GM12878 (cell line): ENCODE measurements around the gene LRRC56. TPM values are rescaled to one million over a fixed set of nuclear protein-coding genes. Genes with fewer than 3 reads are reported as not detected.

Experiments used
- ATAC-seq: fragments of 200-7000 bp; cut with Tn5 transposase; 3 replicates; pipeline ENCODE4 v1.9.1; 2020; ENCODE audit warnings: mild to moderate bottlenecking, moderate library complexity
- BruUV-seq: library from RNA; stranded (reverse); fragments of 400-500 nt; replicated peaks from 2 replicates; lab custom pipeline; 2021; lab: Mats Ljungman, UMichigan
- CTCF ChIA-PET: fragments of 300-600 bp; sonication (Branson Sonifier 250); formaldehyde crosslinking; extraction: SDS; loops from one replicate; lab custom pipeline; 2021; ENCODE audit warnings: inconsistent platforms; lab: Yijun Ruan, JAX
- POLR2A ChIA-PET: fragments of 350-600 bp; formaldehyde crosslinking; extraction: SDS; loops from one replicate; lab custom pipeline; 2021; ENCODE audit warnings: inconsistent platforms; lab: Charles Lee
- RAD21 ChIA-PET: fragments of 300-600 bp; sonication (Branson Sonifier 250); formaldehyde crosslinking; loops from one replicate; lab custom pipeline; 2023; ENCODE audit warnings: antibody characterized with exemption; ENCODE audit not compliant: unreplicated experiment; lab: Charles Lee
- SMC1A ChIA-PET: fragments of 300-600 bp; sonication (Branson Sonifier 250); formaldehyde crosslinking; loops from one replicate; lab custom pipeline; 2023; ENCODE audit not compliant: unreplicated experiment, uncharacterized antibody; lab: Charles Lee
- DNase-seq: peaks from one replicate; pipeline ENCODE4 v3.0.0-alpha.2; 2011; ENCODE audit warnings: low read depth, low spot score
- FAIRE-seq: peaks from 3 replicates; lab custom pipeline; 2011; peaks lifted over from hg19 to GRCh38; lab: Jason Lieb, UNC
- H2AFZ ChIP-seq: 2 replicates; pipeline ENCODE4 v1.6.0; 2011; ENCODE audit warnings: low read depth, low read length, control low read depth; ENCODE audit not compliant: control insufficient read depth
- H3K27ac ChIP-seq: 2 replicates; pipeline ENCODE4 v1.5.1; 2011; ENCODE audit warnings: control low read depth; ENCODE audit not compliant: control insufficient read depth, insufficient read depth
- H3K27me3 ChIP-seq, 2 experiments: replicated peaks in 1 of 2; 2 replicates each; pipeline versions ENCODE4 v1.6.0 to v1.6.1; 2011; ENCODE audit warnings: low read length in 1 of 2; ENCODE audit not compliant: control insufficient read depth in 2 of 2, insufficient read depth in 2 of 2
- H3K36me3 ChIP-seq, 2 experiments: 2 replicates each; pipeline ENCODE4 v1.5.1; 2011; ENCODE audit warnings: low read length in 1 of 2; ENCODE audit not compliant: control insufficient read depth in 2 of 2, insufficient read depth in 2 of 2
- H3K4me1 ChIP-seq: 2 replicates; pipeline ENCODE4 v1.6.1; 2011; ENCODE audit warnings: mild to moderate bottlenecking, low read length, moderate library complexity, mixed read lengths; ENCODE audit not compliant: control insufficient read depth, insufficient read depth
- H3K4me2 ChIP-seq: 2 replicates; pipeline ENCODE4 v1.6.0; 2011; ENCODE audit warnings: control low read depth; ENCODE audit not compliant: control insufficient read depth, insufficient read depth
- H3K4me3 ChIP-seq: fragments of 200-600 bp; sonication (generic); 2 replicates; pipeline ENCODE4 v1.5.1; 2016
- H3K79me2 ChIP-seq: 2 replicates; pipeline ENCODE4 v1.6.0; 2011; ENCODE audit warnings: low read length; ENCODE audit not compliant: control insufficient read depth, insufficient read depth
- H3K9ac ChIP-seq: 2 replicates; pipeline ENCODE4 v1.8.0; 2011; ENCODE audit warnings: low read length, control low read depth, mixed read lengths; ENCODE audit not compliant: control insufficient read depth, insufficient read depth
- H3K9me3 ChIP-seq: replicated peaks from 3 replicates; pipeline ENCODE4 v1.5.1; 2011; ENCODE audit warnings: mild to moderate bottlenecking, low read length; ENCODE audit not compliant: control insufficient read depth, insufficient read depth
- H4K20me1 ChIP-seq: 2 replicates; pipeline ENCODE4 v1.6.0; 2011; ENCODE audit not compliant: control insufficient read depth, insufficient read depth
- CBFB ChIP-seq: IDR thresholded peaks from 2 replicates; pipeline ENCODE4 v1.6.1; 2016; ENCODE audit warnings: antibody characterized with exemption, low read depth
- CHD1 ChIP-seq: IDR thresholded peaks from 2 replicates; pipeline ENCODE4 v1.6.1; 2012; ENCODE audit warnings: low read depth, low read length, improper control_type of control experiment
- DPF2 ChIP-seq: fragments of 450-650 bp; IDR thresholded peaks from 2 replicates; pipeline ENCODE4 v1.6.1; 2017; ENCODE audit warnings: mild to moderate bottlenecking
- HDGF ChIP-seq: fragments of 450-650 bp; IDR thresholded peaks from 2 replicates; pipeline ENCODE4 v1.6.1; 2016; ENCODE audit warnings: antibody characterized with exemption
- IKZF2 ChIP-seq, 2 experiments: fragments of 450-650 bp; IDR thresholded peaks; 2 replicates each; pipeline ENCODE4 v1.6.1; 2017; ENCODE audit warnings: mild to moderate bottlenecking in 2 of 2, moderate library complexity in 2 of 2
- IRF4 ChIP-seq: IDR thresholded peaks from 2 replicates; pipeline ENCODE4 v1.6.1; 2011; ENCODE audit warnings: low read depth, low read length
- NFYB ChIP-seq: IDR thresholded peaks from 2 replicates; pipeline ENCODE4 v1.6.1; 2011; ENCODE audit warnings: low read depth, mild to moderate bottlenecking, low read length, improper control_type of control experiment, moderate library complexity; ENCODE audit not compliant: insufficient read depth
- NR2C1 ChIP-seq: fragments of 450-650 bp; IDR thresholded peaks from 2 replicates; pipeline ENCODE4 v1.6.1; 2017; ENCODE audit warnings: antibody characterized with exemption, mild to moderate bottlenecking, moderate library complexity
- POLR2AphosphoS5 ChIP-seq: IDR thresholded peaks from 2 replicates; pipeline ENCODE4 v1.6.1; 2011; ENCODE audit warnings: mild to moderate bottlenecking, low read length, inconsistent platforms
- POU2F2 ChIP-seq: IDR thresholded peaks from 3 replicates; pipeline ENCODE4 v1.6.1; 2011; ENCODE audit warnings: low read depth, mild to moderate bottlenecking, low read length, borderline replicate concordance
- SMARCA5 ChIP-seq: fragments of 450-650 bp; IDR thresholded peaks from 2 replicates; pipeline ENCODE4 v1.6.1; 2017; ENCODE audit warnings: mild to moderate bottlenecking
- WGBS: methylation state at CpG from one replicate; pipeline ENCODE4 v1.1.6; 2016; ENCODE audit warnings: low lambda C conversion rate; ENCODE audit not compliant: insufficient replicate concordance, insufficient coverage; ENCODE audit errors: missing lambda C conversion rate; 5-methylcytosine and 5-hydroxymethylcytosine counted together
- in situ Hi-C: fragments of 300-500 bp; cut with MboI; formaldehyde crosslinking; loops from 9 replicates; pipeline ENCODE4 v1.14.3; 2018; ENCODE audit warnings: mixed read lengths
- intact Hi-C: fragments of 100-400 bp; cut with micrococcal nuclease; formaldehyde crosslinking; loops from one replicate; pipeline ENCODE4 v1.14.2; 2022; ENCODE audit not compliant: unreplicated experiment
- polyA plus RNA-seq, 11 experiments: library from polyadenylated mRNA; depleted of rRNA in 4 of 11; unstranded in 6 of 11; stranded (reverse) in 5 of 11; fragments of >200 nt; fragmentation: Nextera tagmentation in 4 of 11; fragmentation: Illumina TruSeq in 1 of 11; extraction: Ambion mirVana in 4 of 11; extraction: Trizol in 1 of 11; gene quantifications; 1 replicate in 1 of 11; 2 replicates in 10 of 11; pipeline versions ENCODE4 v1.2.1 to v1.2.3, GENCODE V29; 2011 to 2016; ENCODE audit warnings: inconsistent platforms in 2 of 11, missing spikeins in 2 of 11, low read depth in 1 of 11
- total RNA-seq, 4 experiments: library from RNA; depleted of rRNA in 3 of 4; stranded (reverse); fragments of >200 nt in 3 of 4; fragmentation: Illumina TruSeq in 1 of 4; extraction: Trizol in 1 of 4; gene quantifications; 2 replicates each; pipeline versions ENCODE4 v1.2.1 to v1.2.3, GENCODE V29; 2013 to 2021
- TF ChIP-seq, protein P1 (sequence below): fragments of 450-650 bp; conservative IDR thresholded peaks from 2 replicates; pipeline ENCODE4 v1.6.1; 2017; ENCODE audit warnings: mild to moderate bottlenecking, moderate library complexity
- TF ChIP-seq, protein P2 (sequence below): fragments of 450-650 bp; IDR thresholded peaks from 2 replicates; pipeline ENCODE4 v1.6.1; 2017; ENCODE audit warnings: antibody characterized with exemption, mild to moderate bottlenecking, moderate library complexity
- TF ChIP-seq, protein P3 (sequence below): fragments of 450-650 bp; IDR thresholded peaks from 2 replicates; pipeline ENCODE4 v1.6.1; 2017; ENCODE audit warnings: mild to moderate bottlenecking

LRRC56 gene
- total and polyA plus RNA-seq, 10 of the 15 experiments (the other 5 are each of a cell fraction or from before 2014, with no cell fraction given): 0.02 to 1.9 (median 0.75) TPM; not detected in 1

DNA sequence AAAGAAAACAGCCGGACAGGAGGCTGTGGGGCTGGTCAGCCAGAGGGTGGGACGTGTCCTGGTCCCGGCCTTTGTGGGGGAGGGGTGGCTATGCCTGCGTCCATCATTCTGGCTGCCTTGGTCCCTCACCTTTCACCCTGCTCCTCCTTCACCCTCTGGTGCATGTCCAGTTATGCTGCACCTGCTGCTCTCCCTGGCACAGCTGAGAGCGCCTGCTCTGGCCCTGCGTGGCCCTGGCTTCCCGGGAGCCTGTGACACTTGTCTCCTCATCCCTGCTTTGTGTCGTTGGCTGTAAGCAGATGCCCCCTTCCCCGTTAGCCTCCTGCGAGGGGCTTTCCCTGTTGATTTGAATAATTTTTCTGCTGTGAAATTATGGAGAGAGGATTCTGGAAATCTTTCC, 55.6 kb downstream of the LRRC56 start:
- no peak overlapping the region for H3K4me3 ChIP-seq
- intact Hi-C loops: no loop called here
- SMC1A ChIA-PET: no interaction called here
- DNase-seq (no peak), ATAC-seq (no peak), FAIRE-seq (no peak)
- no peak overlapping the region for H2AFZ ChIP-seq
- WGBS: 86% methylated on average over 10 of the region's 10 CpGs
- no TSS peak for BruUV-seq
- POLR2A ChIA-PET: no interaction called here
- RAD21 ChIA-PET: no interaction called here
- H3K27ac ChIP-seq: no peak overlapping the region
- H3K36me3 ChIP-seq: peaks cover 26 to 48% of the 10 kb centered on the region in 2 experiments
- CTCF ChIA-PET: no interaction called here
- no peak for TF ChIP-seq POU2F2
- TF ChIP-seq, protein P1, sequence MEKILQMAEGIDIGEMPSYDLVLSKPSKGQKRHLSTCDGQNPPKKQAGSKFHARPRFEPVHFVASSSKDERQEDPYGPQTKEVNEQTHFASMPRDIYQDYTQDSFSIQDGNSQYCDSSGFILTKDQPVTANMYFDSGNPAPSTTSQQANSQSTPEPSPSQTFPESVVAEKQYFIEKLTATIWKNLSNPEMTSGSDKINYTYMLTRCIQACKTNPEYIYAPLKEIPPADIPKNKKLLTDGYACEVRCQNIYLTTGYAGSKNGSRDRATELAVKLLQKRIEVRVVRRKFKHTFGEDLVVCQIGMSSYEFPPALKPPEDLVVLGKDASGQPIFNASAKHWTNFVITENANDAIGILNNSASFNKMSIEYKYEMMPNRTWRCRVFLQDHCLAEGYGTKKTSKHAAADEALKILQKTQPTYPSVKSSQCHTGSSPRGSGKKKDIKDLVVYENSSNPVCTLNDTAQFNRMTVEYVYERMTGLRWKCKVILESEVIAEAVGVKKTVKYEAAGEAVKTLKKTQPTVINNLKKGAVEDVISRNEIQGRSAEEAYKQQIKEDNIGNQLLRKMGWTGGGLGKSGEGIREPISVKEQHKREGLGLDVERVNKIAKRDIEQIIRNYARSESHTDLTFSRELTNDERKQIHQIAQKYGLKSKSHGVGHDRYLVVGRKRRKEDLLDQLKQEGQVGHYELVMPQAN: no peak
- TF ChIP-seq IRF4: no peak
- no peak for TF ChIP-seq NFYB
- no peak for TF ChIP-seq IKZF2 (IDR thresholded peaks at IDR 0.05)
- TF ChIP-seq CBFB: no peak
- TF ChIP-seq NR2C1: no peak
- no peak for TF ChIP-seq HDGF
- no peak for TF ChIP-seq SMARCA5
- TF ChIP-seq, protein P2, sequence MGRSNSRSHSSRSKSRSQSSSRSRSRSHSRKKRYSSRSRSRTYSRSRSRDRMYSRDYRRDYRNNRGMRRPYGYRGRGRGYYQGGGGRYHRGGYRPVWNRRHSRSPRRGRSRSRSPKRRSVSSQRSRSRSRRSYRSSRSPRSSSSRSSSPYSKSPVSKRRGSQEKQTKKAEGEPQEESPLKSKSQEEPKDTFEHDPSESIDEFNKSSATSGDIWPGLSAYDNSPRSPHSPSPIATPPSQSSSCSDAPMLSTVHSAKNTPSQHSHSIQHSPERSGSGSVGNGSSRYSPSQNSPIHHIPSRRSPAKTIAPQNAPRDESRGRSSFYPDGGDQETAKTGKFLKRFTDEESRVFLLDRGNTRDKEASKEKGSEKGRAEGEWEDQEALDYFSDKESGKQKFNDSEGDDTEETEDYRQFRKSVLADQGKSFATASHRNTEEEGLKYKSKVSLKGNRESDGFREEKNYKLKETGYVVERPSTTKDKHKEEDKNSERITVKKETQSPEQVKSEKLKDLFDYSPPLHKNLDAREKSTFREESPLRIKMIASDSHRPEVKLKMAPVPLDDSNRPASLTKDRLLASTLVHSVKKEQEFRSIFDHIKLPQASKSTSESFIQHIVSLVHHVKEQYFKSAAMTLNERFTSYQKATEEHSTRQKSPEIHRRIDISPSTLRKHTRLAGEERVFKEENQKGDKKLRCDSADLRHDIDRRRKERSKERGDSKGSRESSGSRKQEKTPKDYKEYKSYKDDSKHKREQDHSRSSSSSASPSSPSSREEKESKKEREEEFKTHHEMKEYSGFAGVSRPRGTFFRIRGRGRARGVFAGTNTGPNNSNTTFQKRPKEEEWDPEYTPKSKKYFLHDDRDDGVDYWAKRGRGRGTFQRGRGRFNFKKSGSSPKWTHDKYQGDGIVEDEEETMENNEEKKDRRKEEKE: no peak
- no peak for TF ChIP-seq DPF2
- TF ChIP-seq POLR2AphosphoS5: no peak
- TF ChIP-seq, protein P3, sequence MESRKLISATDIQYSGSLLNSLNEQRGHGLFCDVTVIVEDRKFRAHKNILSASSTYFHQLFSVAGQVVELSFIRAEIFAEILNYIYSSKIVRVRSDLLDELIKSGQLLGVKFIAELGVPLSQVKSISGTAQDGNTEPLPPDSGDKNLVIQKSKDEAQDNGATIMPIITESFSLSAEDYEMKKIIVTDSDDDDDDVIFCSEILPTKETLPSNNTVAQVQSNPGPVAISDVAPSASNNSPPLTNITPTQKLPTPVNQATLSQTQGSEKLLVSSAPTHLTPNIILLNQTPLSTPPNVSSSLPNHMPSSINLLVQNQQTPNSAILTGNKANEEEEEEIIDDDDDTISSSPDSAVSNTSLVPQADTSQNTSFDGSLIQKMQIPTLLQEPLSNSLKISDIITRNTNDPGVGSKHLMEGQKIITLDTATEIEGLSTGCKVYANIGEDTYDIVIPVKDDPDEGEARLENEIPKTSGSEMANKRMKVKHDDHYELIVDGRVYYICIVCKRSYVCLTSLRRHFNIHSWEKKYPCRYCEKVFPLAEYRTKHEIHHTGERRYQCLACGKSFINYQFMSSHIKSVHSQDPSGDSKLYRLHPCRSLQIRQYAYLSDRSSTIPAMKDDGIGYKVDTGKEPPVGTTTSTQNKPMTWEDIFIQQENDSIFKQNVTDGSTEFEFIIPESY: no peak
- no peak for TF ChIP-seq CHD1
- no peaks in the 10 kb centered on the region for H3K4me1 ChIP-seq
- H4K20me1 ChIP-seq: no peaks in the 10 kb centered on the region
- H3K79me2 ChIP-seq: no peaks in the 10 kb centered on the region
- H3K9ac ChIP-seq: no peak overlapping the region
- no peak overlapping the region for H3K4me2 ChIP-seq
- in situ Hi-C loops: no loop called here
- no peaks in the 10 kb centered on the region for H3K9me3 ChIP-seq
- H3K27me3 ChIP-seq: no peaks in the 10 kb centered on the region
